NCI-H2196 treated with DMSO at 0.1 percent for 48 hours (cell line): ENCODE data around the gene FOXO6.

Experiments
- DNase-seq: peaks from one replicate; lab custom pipeline; 2025; ENCODE audit not compliant: unreplicated experiment; lab: John Stamatoyannopoulos, UW

FOXO6 gene

DNA sequence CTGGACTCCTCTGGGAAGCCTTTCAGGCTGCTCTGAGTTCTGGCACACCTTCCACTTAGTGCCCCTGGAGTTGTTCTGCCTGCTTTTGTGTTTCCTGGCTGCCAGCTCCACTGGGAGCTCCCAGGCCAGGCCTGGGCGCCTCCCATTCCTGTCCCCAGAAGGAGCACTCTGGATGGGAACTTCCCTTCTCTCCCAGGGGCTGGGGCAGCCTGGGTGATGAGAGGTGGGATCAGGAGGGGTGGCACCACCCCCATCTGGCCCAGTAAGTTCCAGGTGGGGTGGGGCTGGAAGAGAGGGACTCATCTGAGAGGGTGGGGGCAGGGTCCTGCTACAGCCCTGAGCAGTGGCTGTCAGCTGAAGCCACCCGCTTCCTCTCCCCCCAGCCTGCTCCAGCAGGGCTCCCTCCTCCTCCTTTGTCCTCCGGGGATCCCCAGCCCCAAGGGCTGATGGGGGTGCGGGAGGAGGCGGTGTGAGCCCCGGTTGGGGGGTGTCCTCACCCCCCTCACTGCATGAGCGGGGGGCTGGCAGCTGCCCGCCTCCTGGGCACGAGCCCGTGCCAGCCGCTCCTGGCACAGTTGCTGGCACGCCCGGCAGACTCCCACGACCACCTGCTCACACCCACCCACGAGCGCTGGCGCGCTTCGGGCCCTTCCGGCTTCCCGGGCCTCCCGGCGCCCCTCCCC, 4.7 kb downstream of the FOXO6 start:
- peak; percentile 61 for DNase-seq

DNA sequence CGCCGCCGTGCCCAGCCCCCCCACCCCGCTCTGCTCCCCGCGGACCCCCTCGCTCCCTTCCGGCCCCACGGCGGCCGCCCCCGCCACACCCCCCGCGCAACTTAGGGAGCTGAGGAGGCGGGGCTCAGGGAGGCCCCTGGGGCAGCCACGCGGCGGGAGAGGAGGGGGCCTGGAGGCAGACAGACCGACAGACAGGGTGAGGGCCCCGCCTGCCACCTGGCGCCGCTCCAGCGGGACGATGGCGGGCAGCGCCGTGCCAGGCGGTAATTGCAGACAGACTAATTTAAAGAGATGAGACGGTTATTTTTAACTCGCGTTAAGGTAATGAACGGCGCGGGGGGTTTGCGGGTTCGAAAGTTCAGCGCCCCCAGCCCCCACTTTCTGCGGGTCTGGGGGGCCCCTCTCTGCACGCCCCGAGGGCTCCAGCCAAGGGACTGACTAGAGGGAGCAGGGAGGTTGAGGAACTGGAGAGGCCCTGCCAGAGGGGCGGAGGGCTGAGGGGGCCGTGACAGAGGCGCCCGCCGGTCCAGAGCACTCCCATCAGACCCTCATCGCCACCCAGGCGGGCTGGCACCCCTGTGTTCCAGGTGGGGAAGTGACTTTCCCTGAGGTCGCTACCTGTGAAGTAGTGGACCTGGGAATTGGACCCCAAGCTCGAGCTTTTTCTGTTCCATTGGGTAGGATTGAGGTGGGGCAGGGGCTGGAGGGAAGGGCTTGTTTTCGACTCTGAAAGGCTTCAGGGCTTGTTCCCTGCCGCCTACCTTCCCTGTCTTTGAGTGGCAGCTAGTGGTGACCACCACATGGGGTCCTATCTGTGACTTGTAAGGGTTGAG, 5.4 kb downstream of the FOXO6 start:
- peak; percentile 28 for DNase-seq

DNA sequence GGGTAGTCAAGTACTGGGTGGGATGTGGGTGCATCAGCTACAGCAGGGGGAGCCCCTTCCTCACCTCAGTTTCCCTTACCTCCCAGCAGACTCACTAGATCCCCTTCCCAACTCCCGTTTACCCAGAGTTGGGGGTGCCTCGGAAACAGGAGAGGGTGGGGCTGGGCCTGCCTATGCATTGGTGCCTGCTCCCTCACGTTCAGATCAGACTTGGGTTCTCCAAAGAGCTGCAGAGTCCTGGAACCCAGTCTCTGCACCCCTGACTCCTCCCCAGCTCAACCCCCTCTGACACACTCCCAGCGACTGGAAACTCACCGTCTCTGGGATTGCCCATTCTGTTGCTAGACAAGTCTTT, 6.0 kb downstream of the FOXO6 start:
- DNase-seq = no peak

DNA sequence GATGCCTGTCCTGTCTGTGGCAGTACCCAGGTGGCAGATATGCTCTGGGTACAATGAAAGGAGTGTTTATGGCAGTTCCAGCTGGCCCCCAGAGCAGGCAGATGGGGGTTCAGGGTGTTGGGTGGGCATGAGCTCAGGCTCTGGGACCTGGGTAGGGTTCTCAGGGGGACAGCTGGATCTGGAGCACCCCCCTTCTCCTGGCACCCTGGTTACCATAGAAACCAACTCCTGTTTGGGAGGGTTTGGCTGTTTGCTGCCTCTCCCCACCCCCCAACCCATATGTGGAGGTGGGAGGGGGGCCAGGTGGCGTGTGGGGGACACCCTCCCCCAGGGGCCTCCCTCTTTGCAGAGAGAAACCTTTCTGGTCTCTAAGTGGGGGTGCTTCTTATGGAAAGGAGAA, 7.1 kb downstream of the FOXO6 start:
- no peak for DNase-seq

DNA sequence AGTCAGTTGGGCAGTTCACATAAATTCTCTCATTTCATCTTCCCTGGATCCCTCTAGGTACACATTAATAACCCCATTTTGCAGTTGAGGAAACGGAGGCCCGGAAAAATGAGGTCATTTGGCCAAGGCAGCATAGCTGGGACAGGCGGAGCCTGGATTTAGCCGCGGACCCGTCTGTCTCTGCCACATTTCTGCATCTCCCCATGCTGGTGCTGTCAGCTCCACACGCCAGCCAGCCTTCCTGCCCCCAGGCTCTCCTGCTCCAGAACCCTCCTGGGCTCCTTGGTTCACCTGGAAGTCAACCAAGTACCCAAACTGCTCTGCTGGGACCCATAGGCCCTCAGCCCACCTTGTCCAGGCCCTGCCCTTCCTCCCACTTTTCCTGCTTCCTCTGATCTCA, 7.6 kb downstream of the FOXO6 start:
- DNase-seq = no peak

DNA sequence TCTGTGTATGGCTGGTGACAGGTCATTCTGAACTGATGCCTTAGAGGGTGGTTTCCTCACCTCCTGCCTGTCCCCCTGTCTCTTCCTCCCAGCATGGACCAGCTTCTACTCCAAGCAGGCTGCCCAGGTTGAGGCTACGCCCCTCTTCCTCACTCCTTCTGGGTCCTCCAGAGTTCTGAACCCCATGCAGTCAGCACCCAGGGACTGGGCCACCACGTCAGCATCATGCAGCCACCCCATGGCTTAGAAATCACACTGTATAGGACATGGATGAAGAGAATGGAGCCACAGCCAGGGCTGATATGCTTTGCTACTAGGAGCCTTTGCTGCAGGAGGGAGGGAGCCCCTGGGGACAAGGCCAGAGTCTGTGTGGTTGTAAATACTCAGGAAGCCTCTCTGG, 8.3 kb downstream of the FOXO6 start:
- DNase-seq = no peak

DNA sequence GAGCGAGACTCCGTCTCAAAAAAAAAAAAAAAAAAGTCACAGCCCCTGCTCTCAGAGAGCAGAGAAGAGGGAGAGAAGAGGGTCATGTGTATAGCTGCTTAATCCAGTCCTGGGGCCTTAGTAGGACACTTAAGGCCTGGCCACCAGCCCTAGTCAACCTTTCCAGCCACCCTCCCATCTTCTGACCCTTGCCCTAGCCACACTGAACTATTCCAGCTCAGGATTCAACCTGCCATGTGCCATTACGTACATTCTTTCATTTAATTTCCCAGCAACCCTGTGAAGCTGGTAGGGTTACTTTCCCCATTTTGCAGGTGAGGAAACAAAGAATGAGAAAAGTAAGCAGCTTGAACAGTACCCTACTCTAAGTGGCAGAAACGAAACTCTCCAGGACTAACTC, 9.0 kb downstream of the FOXO6 start:
- DNase-seq = no peak

DNA sequence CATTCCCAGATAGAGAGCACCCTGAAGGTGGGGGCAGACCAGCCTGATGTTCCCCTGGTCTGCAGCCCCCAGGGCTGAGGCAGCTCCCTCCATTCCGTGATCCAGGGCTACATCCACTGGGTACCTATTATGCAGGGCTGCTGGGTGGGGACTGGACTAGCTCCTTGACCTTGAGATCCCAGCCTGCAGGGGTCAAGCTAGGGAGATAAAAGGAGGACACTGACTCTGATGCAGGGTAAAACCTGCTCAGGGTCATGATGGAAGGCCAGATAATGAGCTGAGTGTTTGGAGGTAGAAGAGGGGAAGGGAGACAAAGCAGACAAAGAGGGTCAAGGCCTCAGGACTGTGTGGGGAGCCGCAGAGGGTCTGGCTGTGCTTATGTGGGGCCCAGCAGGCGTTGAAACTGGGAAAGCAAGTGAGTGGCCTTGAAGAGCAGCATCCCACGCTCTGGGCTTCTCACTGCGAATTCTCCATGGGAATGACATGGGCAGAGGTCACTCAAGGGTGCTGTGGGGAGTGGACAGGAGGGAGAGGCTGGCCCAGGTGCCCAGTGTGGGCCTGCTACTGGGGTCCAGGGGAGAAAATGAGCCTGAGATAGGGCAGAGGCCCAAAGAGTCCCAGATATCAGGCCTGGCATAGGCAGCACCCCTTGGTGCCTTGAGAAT, 9.7 kb downstream of the FOXO6 start:
- no peak for DNase-seq

DNA sequence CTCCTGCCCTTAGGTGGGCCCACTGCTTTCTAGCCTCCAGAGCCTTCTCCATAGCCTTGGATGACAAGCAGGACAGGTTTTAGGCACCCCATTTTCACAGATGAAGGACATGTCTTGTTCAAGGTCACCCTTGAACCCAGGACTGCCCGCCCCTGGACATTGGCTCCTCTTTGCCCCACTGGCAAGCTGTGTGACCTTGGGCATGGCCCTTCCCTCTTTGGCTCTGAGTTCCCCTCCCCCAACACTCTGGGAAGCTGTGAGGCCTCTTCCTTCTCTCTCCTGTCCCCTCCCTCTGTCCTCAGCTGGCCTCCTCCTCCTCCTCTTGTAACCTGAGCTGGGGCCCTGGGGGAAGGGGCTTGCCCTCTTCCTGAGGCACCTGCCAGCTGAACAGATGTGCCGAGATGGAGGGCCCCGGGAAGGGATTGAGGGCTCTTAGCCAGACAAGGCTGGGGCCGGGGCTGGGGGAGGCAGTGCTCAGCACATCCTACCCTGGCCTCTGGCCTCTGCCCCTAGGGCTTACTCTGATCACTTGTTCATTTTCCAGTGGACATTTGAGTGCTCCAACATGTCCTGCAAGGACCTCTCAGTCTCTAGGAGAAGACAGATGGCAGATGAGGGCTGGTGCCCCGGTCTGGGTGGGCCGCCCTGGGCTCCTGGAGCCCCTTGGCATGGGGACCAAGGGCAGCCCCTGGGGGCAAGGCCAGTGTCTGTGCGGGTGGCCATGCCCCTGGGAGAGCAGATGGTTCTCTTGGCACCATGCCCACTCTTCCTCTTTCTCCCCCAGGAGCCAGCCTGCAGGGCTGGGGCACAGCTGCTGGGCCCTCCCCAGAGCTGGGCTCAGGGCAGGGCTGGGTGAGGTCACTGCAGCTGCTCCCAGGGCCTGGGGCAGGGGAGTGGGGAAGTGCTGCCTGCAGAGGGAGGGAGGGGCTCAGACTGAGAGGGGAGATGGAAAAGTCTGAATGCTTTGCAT, 10.7 kb downstream of the FOXO6 start:
- DNase-seq = peak; percentile 88

DNA sequence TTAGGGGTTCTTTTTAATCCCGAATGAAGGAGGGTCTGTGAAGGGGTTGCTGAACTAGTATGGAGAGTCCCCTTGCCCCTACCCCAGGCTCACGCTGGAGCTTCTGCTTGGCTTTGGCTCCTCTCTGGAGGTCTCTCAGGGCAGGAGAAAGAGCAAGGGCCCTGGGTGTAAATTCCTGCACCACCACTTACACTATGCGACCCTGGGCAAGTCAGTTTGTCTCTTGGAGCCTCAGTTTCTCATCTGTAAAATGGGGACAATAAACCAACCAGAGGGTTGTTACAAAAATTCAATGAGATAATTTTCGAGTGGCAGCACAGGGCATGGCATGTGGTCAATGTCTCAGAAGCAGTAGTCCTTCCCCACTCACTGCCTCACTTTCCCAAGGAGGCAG, 11.4 kb downstream of the FOXO6 start:
- DNase-seq = no peak

DNA sequence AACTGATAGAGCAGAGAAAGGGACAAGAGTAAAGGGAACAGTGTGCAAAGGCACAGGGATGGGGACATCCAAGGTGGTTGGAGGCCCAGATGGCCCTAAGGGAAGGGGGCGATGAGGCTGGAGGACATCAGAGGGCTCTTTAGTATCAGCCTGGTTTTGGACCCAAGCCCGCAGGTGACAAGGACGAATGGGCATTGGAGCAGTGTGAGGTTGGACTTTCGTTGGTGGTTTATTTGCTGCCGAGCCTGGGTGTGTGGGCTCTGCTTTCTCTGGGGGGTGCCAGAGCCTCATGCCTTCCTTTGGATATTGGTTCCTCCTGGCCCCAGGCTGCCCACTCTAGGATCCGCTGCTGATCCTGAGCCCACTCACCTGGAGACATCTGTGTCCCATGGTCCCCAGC, 12.1 kb downstream of the FOXO6 start:
- no peak for DNase-seq

DNA sequence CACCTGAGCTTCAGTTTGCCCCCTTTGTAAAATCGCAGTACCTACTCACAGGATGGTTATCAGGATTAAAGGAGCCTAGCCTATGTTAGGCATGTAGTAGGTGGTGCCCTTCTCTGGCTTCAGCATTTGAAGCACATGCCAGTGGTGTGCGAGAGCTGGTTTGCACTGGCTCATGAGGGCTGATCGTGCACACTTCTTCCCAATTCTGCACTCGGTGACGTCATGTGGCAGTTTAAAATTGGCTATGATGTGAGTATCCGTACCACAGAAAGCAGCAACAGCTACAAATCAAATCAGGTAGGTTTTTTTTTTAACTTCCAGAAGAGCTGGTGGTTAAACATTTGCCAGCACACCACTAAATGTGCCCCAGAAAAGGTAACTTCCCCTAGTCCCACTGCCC, 13.5 kb downstream of the FOXO6 start:
- no peak for DNase-seq

DNA sequence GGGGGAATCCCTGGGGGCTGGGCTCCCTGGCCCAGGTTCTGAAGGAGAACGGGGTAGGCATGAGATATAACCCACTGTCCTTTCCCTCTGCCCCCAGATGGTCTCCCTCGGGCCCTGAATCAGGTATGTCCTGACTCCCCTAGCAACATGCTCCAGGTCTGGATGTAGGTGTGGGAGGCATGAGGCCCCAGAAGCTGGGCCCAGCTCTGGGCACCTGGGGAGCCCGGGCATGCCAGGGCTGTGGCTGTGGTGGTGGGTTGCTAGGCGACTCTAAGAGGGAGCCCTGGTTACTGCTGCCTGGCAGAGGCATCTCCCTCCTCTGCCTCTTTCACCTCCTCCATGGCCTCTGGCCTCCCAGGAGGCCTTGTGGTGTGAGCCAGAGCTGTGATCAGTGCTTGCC, 16.2 kb downstream of the FOXO6 start:
- no peak for DNase-seq

DNA sequence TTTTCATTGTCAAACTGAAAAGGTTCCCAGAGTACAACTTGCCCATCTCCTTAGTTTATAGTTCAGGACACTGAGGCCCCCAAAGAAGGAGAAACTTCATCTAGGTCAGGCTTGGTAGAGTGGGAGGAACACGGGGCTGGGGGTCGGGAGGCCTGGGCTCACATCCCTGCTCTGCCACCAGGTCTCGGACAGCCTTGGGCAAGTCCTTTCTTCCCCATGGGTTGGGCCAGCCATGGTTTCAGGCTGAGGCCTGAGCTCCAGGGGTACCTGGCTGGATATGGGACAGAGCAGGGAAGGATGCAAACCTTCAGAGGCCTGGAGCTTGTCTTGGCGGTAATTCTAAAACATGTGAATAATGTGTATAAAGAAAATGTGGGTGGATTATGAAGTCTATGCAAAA, 17.0 kb downstream of the FOXO6 start:
- DNase-seq = no peak

DNA sequence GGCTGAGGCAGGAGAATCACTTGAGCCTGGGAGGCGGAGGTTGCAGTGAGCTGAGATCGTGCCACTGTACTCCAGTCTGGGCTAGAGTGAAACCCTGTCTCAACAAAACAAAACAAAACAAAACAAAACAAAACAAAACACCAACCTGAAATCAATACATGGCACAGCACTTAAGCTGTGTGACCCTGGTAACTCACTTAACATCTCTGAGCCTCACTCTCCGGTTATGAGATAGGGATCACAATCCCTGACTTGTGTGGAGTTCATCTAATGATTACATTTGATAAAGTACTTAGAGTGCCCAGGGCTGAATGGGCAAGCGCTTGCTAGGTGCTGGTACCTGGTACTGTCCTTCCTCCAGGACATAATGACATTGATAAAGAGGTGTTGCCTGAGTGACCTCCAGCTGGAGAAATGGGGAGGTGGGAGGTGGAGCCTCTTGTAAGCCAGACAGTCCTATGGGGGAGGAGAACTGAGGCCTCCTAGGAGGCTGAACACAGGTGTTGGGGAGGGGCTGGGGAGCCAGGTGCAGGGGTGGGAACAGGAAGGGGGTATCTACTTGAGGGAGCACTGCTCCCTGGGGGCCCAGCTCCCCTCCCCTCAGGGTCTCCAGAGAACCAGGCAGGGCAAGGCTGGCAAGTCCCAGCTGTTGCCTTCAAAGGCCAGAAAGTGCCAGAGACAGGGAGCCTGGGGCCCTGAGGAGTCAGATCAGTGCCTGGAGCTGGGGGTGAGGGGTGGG, 17.9 kb downstream of the FOXO6 start:
- no peak for DNase-seq

DNA sequence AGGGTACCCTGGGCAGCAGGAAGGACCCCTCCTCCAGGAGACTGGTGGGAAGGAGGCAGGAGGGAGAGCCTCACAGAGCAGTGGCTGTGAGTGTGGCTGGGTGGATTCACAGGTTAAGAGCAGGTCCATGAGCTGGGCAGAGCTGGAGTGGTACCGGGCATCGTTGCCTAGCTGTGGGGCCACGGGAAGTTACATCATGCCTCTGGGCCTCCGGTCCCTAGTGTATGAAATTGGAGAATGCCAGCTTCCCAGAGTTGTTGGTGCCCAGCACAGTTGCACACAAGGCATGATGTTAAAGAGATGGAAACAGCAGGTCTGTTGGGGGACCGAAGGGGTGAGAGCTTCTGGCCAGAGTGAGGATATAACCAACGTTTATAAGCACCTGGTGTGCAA, 18.5 kb downstream of the FOXO6 start:
- no peak for DNase-seq

DNA sequence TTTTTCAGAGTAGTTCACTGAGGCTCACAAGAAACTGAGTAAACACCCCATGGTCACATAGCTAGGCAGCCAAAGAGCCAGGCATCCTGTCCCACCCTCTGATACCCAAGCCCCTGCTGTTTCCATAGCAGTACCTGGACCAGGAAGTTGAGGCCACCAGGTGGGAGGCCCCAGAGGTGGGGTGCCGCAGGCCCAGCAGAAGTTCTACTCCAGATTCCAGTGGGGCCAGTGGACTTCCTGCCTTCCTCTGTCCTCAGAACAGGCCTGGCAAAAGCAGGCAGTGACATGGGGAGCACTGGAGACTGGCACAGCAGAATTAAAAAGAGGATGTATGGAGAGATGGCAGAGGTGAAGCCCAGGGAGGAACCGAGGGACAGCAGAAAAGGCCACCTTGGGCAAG, 19.0 kb downstream of the FOXO6 start:
- DNase-seq = no peak

DNA sequence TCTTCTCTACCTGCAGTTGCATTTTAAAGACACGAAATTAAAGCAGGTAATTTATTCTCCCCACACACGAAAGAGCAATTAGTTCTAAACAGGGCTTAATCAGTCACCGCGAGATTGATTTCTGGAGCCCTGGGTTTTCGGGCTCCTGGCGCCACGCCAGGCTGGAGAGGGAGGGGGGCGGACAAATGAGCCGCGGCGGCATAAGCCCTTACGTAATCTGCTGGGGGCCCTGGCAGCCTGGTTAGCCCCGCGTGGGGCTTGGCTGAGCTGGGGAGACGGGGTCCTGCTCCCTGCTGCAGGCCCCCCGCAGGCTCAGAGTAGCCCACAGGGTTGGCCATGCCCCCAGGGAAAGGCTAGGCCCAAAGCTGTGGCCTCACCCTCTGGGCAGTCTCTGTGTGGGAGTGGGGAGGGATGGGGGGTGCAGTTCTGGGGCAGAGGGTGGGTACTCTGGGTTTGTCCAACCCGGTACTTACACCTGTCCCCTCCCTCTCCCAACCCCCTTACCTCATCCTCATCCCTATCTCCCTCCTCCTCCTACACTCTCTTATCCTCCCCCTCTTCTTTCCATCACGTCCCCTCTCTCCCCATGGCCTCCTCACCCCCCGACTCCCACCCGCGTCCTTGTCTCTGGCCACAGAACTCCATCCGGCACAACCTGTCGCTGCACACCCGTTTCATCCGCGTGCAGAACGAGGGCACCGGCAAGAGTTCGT, 19.9 kb downstream of the FOXO6 start:
- DNase-seq = no peak

DNA sequence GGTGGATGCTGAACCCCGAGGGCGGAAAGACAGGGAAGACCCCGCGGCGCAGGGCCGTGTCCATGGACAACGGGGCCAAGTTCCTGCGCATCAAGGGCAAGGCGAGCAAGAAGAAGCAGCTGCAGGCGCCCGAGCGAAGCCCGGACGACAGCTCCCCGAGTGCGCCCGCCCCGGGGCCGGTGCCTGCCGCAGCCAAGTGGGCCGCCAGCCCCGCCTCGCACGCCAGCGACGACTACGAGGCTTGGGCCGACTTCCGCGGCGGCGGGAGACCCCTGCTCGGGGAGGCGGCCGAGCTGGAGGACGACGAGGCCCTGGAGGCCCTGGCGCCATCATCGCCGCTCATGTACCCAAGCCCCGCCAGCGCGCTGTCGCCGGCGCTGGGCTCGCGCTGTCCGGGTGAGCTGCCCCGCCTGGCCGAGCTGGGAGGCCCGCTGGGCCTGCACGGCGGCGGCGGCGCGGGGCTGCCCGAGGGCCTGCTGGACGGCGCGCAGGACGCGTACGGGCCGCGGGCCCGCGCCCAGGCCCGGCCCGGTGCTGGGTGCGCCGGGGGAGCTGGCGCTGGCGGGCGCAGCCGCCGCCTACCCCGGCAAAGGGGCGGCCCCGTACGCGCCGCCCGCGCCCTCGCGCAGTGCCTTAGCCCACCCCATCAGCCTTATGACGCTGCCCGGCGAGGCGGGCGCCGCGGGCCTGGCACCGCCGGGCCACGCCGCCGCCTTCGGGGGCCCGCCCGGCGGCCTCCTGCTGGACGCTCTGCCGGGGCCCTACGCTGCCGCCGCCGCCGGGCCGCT, 20.7 kb downstream of the FOXO6 start:
- DNase-seq = no peak
